IPS DF 19.7 (cell line): Measurements from ENCODE around the gene PTCH1.

Experiments used
- DNase-seq: peaks from one replicate; pipeline ENCODE4 v3.0.0-alpha.2; 2013; ENCODE audit warnings: low read depth, low spot score

Gene PTCH1

GRCh38 chr9:95465115-95465514 lies 51.7 kb downstream of the PTCH1 start:
- no peak for DNase-seq

GRCh38 chr9:95463148-95464060 lies 53.4 kb downstream of the PTCH1 start:
- no peak for DNase-seq

- DNase-seq: no peak
These were observed 54.3 kb downstream of the PTCH1 start for GRCh38 chr9:95462249-95463147.

DNA sequence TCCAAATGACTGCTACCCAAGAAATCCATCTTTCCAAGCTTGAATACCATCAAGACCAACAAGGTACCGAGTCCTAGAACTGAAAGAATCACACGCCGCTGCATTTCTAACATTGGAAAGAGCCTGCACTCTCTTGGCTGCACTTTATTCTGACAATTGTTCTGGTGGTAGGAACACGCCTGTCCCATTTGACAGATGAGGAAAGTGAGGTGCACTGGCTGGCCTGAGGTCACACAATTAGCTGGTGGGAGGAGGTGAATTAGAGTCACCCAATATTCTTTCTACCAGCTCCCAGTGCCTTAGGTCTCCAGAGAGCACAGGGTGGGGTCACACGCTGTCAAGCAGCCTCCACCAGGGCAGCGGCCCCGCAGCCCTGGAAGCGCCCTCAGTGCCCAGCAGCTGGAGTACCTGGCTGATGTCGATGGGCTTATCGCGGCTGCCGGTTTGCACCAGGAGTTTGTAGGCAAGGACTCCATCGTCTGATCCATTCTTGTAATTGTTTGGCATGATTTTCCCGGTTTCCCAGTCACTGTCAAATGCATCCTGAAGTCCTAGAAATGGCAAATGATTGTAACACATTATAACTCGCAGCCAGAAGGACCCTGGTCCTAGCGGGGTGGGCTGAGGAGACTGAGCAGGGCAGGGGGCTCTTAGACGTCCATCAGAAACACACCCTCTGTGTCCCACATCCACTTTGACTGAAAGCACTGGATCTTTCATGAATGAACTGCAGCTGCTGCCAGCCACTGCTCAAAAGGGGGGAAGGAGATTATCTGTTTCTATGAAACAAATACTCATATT lies 55.1 kb downstream of the PTCH1 start:
- DNase-seq: no peak

GRCh38 chr9:95460518-95461164 lies 56.1 kb downstream of the PTCH1 start:
- no peak for DNase-seq

GRCh38 chr9:95459851-95460517 lies 56.8 kb downstream of the PTCH1 start:
- DNase-seq: no peak

- DNase-seq: no peak
These were observed 57.6 kb downstream of the PTCH1 start for GRCh38 chr9:95459178-95459577.

DNA sequence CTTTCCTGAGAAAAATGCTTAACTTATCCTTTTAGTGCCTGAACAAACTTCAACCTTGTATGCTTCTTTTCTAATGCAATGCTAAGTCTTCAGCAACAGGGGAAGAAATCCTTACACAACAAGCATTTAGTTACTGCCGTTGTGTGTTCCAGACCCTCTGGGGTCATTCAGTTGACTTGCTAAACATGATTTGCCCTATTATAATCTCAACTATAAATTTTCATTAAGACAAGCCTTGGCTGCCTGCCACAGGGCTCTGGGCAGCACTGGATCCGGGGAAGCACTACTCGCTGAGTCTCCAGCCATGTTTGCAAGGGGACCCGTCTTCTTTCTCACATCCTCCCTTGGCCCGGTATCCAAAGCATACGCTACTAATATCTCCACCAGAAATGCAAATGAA lies 58.1 kb downstream of the PTCH1 start:
- no peak for DNase-seq

GRCh38 chr9:95457769-95458168 lies 59.0 kb downstream of the PTCH1 start:
- no peak for DNase-seq

DNA sequence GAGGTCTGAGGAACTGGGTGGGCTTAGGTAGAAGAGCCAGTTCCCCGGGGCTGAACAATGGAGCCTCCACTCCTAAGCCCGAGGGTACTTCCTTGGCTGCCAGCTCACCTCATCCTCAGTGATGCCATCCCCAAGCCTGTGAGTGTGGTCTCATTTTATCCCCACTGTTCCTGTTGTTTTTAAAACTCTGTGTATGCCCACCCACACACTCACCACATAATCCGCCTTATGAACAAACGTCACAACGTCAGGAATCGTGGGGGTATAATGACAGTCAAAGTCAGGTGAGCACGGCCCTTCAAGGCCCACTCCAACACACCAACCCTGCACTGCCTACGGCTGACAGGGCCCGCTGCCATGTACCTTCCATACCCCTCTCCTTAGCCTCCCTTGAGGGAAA lies 61.1 kb downstream of the PTCH1 start:
- DNase-seq: no peak

GRCh38 chr9:95452176-95452575 lies 64.6 kb downstream of the PTCH1 start:
- DNase-seq: no peak

DNA sequence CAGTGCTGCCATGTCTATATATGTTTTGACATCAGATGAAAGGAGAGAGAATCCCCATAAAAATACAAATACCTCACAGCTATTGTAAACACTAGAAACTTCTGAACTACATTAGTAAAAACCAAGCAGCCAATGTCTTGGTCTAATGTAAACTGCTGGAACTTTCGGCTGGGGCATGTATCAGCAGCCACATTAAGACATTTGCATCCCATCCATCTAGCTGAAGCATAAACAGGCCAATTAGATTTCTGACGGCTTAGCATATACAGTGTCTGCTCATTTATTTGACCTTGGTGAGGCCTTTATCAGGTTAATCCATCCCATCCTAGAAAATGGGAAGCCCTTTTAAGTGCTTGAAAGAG lies 65.7 kb downstream of the PTCH1 start:
- no peak for DNase-seq

DNA sequence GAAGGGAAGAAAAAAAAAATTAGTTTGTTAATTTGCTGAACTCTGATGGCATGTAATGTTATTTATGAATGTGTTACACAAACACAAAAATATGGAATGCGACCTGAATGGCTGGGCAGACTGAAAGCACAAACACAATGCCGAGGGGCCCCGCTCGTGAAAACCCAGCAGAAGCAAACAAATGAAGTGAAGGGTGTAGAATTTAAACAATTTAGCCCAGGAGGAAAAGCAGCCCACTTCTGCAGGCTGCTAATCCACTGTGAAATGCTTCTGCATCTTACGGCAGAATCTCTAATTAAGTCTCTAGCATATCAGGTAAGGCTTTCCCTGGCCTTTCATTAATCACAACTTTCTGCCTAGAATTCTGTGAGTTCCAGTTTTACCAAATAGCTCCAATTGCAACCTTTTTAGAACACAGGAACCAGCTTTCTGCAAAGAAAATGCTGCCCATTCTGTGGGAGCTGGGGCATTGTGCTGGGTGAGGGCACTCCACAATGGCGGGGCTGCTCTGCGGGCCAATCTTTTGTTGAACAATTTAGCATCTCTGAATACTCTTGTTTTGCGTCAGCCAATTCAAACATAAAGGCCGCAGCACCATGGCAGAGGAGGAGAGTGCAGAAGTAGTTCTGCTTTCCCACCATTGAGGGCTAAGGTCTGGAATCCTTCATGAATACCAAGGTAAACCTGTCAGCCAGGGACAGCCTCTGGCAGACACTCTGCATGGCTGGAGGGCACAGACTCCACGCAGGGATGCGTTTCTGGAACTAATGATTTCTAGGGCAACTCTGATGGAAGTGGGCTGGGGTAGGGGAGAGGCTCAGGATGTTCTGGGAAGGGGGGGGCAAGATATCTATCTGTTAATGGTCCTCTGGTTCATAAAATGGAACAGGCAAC lies 66.4 kb downstream of the PTCH1 start:
- no peak for DNase-seq

- no peak for DNase-seq
These were observed 67.8 kb downstream of the PTCH1 start for GRCh38 chr9:95449016-95449415.

- peak; percentile 67 for DNase-seq
These were observed 68.9 kb downstream of the PTCH1 start for GRCh38 chr9:95447660-95448420.

GRCh38 chr9:95446984-95447383 lies 69.8 kb downstream of the PTCH1 start:
- DNase-seq: no peak

- DNase-seq: no peak
These were observed 70.5 kb downstream of the PTCH1 start for GRCh38 chr9:95446259-95446658.

- no peak for DNase-seq
These were observed 72.6 kb downstream of the PTCH1 start for GRCh38 chr9:95444160-95444559.

DNA sequence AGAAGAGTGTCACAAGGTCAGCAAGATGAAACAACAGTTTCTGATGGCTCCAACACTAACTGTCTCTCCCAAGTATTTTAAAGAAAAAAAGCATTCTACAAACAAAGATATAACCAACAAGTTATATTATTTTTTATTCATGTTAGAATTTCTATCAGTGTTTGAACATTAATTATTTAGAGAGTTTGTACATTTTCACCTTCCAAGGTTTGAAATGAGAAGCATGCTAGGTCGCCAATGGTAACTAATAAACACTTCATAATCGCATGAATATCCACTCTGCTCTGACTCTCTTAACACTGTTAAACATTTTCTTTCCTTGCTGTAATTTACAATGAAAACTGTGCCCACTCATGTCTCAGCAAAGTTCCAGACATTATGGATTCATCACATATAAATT lies 73.5 kb downstream of the PTCH1 start:
- no peak for DNase-seq
